Activated CD8-positive, alpha-beta memory T cell treated with anti-CD3 and anti-CD28 coated beads, Interleukin-2, amount 10 ng/mL, durations not matched to agents 7 days and 5 days (primary cell): ENCODE data around the gene DAZAP1. TPM values are rescaled to one million over a fixed set of nuclear protein-coding genes. Genes with fewer than 3 reads are reported as not detected.
A peak's percentile ranks its signal among the peaks of the same experiment; 100 is the strongest.

ENCODE experiments used
- ATAC-seq: fragments of 150-1000 bp; cut with Tn5 transposase; one replicate; pipeline ENCODE4 v1.10.0; 2021; ENCODE audit warnings: moderate library complexity
- CTCF ChIA-PET: fragments of 350-600 bp; sonication (Branson Sonifier 250); formaldehyde crosslinking; loops from one replicate; lab custom pipeline; 2021; ENCODE audit warnings: antibody characterized with exemption; lab: Charles Lee
- DNase-seq: peaks from one replicate; pipeline ENCODE4 v3.0.0-alpha.2; 2020
- H3K27ac Mint-ChIP-seq: one replicate; pipeline ENCODE4 v1.8.0; 2021; ENCODE audit warnings: mild to moderate bottlenecking, mixed read lengths
- H3K27me3 Mint-ChIP-seq: one replicate; pipeline ENCODE4 v1.8.0; 2021; ENCODE audit warnings: mixed read lengths
- H3K36me3 Mint-ChIP-seq: one replicate; pipeline ENCODE4 v1.8.0; 2021; ENCODE audit warnings: mild to moderate bottlenecking, mixed read lengths
- H3K4me1 Mint-ChIP-seq: one replicate; pipeline ENCODE4 v1.8.0; 2021; ENCODE audit warnings: mixed read lengths
- H3K4me3 Mint-ChIP-seq: one replicate; pipeline ENCODE4 v1.8.0; 2021; ENCODE audit warnings: mild to moderate bottlenecking, moderate library complexity, mixed read lengths
- H3K9me3 Mint-ChIP-seq: one replicate; pipeline ENCODE4 v1.8.0; 2022; ENCODE audit warnings: low read depth, mixed read lengths
- total RNA-seq, 2 experiments: library from RNA; stranded (reverse); gene quantifications; one replicate each; pipeline ENCODE4 v1.2.3, GENCODE V29; 2021

Gene DAZAP1
- total RNA-seq, 2 experiments from 2014 or later, result 275 to 283 TPM

GRCh38 chr19:1401138-1401888 lies 6.1 kb upstream of the DAZAP1 start, which contains the start of gene GAMT:
Gene GAMT (minus strand): TSS chr19:1401542. CDS start chr19:1401476, 66 bp downstream.
- peak; percentile 85 for ATAC-seq
- peak; percentile 63 for DNase-seq
- peak within 1 kb of the TSS; percentile 63 for H3K4me3 Mint-ChIP-seq
- H3K36me3 Mint-ChIP-seq, result no peaks in the 10 kb centered on the region
- H3K27ac Mint-ChIP-seq, result no peak within 1 kb of the TSS
- H3K27me3 Mint-ChIP-seq, result peaks cover 9% of the 10 kb centered on the region
- CTCF ChIA-PET, result interaction anchor here (1.0 kb wide), 1 partner anchor 18 kb away, joined by 4 read pairs; no protein-coding TSS in a partner anchor
- peaks cover 10% of the 10 kb centered on the region for H3K4me1 Mint-ChIP-seq
- no peaks in the 10 kb centered on the region for H3K9me3 Mint-ChIP-seq

- Mint-ChIP-seq H3K27me3 (peaks cover 9% of the 10 kb centered on the region), H3K36me3 (no peaks in the 10 kb centered on the region), H3K4me3 (peak overlapping the region; percentile 53), H3K4me1 (peaks cover 13% of the 10 kb centered on the region), H3K27ac (no peak overlapping the region), H3K9me3 (no peaks in the 10 kb centered on the region)
- ATAC-seq (no peak), DNase-seq (no peak)
- CTCF ChIA-PET, result no interaction called here
These were observed 5.5 kb upstream of the DAZAP1 start for GRCh38 chr19:1401889-1402217.

- DNase-seq (no peak), ATAC-seq (no peak)
- peaks cover 9% of the 10 kb centered on the region for H3K27me3 Mint-ChIP-seq
- H3K4me3 Mint-ChIP-seq, result peak overlapping the region; percentile 36
- no peaks in the 10 kb centered on the region for H3K9me3 Mint-ChIP-seq
- CTCF ChIA-PET, result interaction anchor here (0.7 to 0.8 kb wide), 3 partner anchors 10 to 818 kb away, joined by 3 read pairs; no protein-coding TSS in a partner anchor
- H3K27ac Mint-ChIP-seq, result no peak overlapping the region
- peaks cover 15% of the 10 kb centered on the region for H3K4me1 Mint-ChIP-seq
- no peaks in the 10 kb centered on the region for H3K36me3 Mint-ChIP-seq
These were observed 4.8 kb upstream of the DAZAP1 start for GRCh38 chr19:1402411-1403070.

GRCh38 chr19:1406774-1407527 lies 435 bp upstream of the DAZAP1 start:
- H3K36me3 Mint-ChIP-seq, result peaks cover 11% of the 10 kb centered on the region
- peaks cover 47% of the 10 kb centered on the region for H3K4me1 Mint-ChIP-seq
- H3K27me3 Mint-ChIP-seq, result peaks cover 9% of the 10 kb centered on the region
- ATAC-seq (peak; percentile 82), DNase-seq (peak; percentile 99)
- CTCF ChIA-PET, result no interaction called here
- H3K27ac Mint-ChIP-seq, result peak overlapping the region; percentile 66
- H3K9me3 Mint-ChIP-seq, result no peaks in the 10 kb centered on the region
- peak overlapping the region; percentile 48 for H3K4me3 Mint-ChIP-seq

- H3K27ac Mint-ChIP-seq, result peak overlapping the region; percentile 81
- no peaks in the 10 kb centered on the region for H3K9me3 Mint-ChIP-seq
- DNase-seq (peak; percentile 74), ATAC-seq (peak; percentile 11)
- H3K4me3 Mint-ChIP-seq, result peak overlapping the region; percentile 88
- CTCF ChIA-PET, result interaction anchor here (1.2 to 2.4 kb wide), 3 partner anchors 36 to 489 kb away, joined by 3 to 12 read pairs (median 3); no protein-coding TSS in a partner anchor
- H3K27me3 Mint-ChIP-seq, result no peaks in the 10 kb centered on the region
- H3K36me3 Mint-ChIP-seq, result peaks cover 13% of the 10 kb centered on the region
- peaks cover 55% of the 10 kb centered on the region for H3K4me1 Mint-ChIP-seq
These were observed 1.2 kb downstream of the DAZAP1 start for GRCh38 chr19:1408300-1409203.

GRCh38 chr19:1409204-1410005 lies 2.0 kb downstream of the DAZAP1 start:
- Mint-ChIP-seq H3K4me3 (peak overlapping the region; percentile 88), H3K36me3 (peaks cover 13% of the 10 kb centered on the region), H3K27ac (peak overlapping the region; percentile 81), H3K27me3 (no peaks in the 10 kb centered on the region), H3K4me1 (peaks cover 59% of the 10 kb centered on the region), H3K9me3 (no peaks in the 10 kb centered on the region)
- CTCF ChIA-PET, result interaction anchor here (0.6 to 2.4 kb wide), 6 partner anchors 35 to 520 kb away, joined by 3 to 12 read pairs (median 3); no protein-coding TSS in a partner anchor
- no peak for ATAC-seq
- no peak for DNase-seq

GRCh38 chr19:1410136-1410786 lies 2.9 kb downstream of the DAZAP1 start:
- Mint-ChIP-seq H3K9me3 (no peaks in the 10 kb centered on the region), H3K27me3 (no peaks in the 10 kb centered on the region), H3K36me3 (peaks cover 15% of the 10 kb centered on the region), H3K4me3 (peak overlapping the region; percentile 88), H3K4me1 (peaks cover 64% of the 10 kb centered on the region), H3K27ac (peak overlapping the region; percentile 81)
- DNase-seq, result peak; percentile 63
- CTCF ChIA-PET, result interaction anchor here (0.9 to 2.4 kb wide), 3 partner anchors 40 to 409 kb away, joined by 3 to 12 read pairs (median 3); no protein-coding TSS in a partner anchor
- ATAC-seq, result no peak

GRCh38 chr19:1410789-1411188 lies 3.4 kb downstream of the DAZAP1 start:
- peaks cover 15% of the 10 kb centered on the region for H3K36me3 Mint-ChIP-seq
- H3K4me3 Mint-ChIP-seq, result peak overlapping the region; percentile 88
- DNase-seq (no peak), ATAC-seq (no peak)
- H3K9me3 Mint-ChIP-seq, result no peaks in the 10 kb centered on the region
- H3K4me1 Mint-ChIP-seq, result peaks cover 68% of the 10 kb centered on the region
- H3K27ac Mint-ChIP-seq, result peak overlapping the region; percentile 81
- CTCF ChIA-PET, result interaction anchor here (1.3 kb wide), 1 partner anchor 131 kb away, joined by 3 read pairs; no protein-coding TSS in a partner anchor
- no peaks in the 10 kb centered on the region for H3K27me3 Mint-ChIP-seq

- Mint-ChIP-seq H3K27me3 (no peaks in the 10 kb centered on the region), H3K4me3 (peak overlapping the region; percentile 35), H3K9me3 (no peaks in the 10 kb centered on the region), H3K27ac (peak overlapping the region; percentile 83), H3K36me3 (peaks cover 15% of the 10 kb centered on the region), H3K4me1 (peaks cover 69% of the 10 kb centered on the region)
- CTCF ChIA-PET, result interaction anchor here (0.6 to 1.3 kb wide), 4 partner anchors 9 to 696 kb away, joined by 3 to 4 read pairs (median 3); no protein-coding TSS in a partner anchor
- peak; percentile 83 for DNase-seq
- no peak for ATAC-seq
These were observed 4.1 kb downstream of the DAZAP1 start for GRCh38 chr19:1411255-1412191.

GRCh38 chr19:1412323-1412923 lies 5.0 kb downstream of the DAZAP1 start:
- ATAC-seq (no peak), DNase-seq (no peak)
- no peak overlapping the region for H3K4me3 Mint-ChIP-seq
- peaks cover 18% of the 10 kb centered on the region for H3K36me3 Mint-ChIP-seq
- no peaks in the 10 kb centered on the region for H3K9me3 Mint-ChIP-seq
- H3K27me3 Mint-ChIP-seq, result no peaks in the 10 kb centered on the region
- H3K4me1 Mint-ChIP-seq, result peaks cover 68% of the 10 kb centered on the region
- CTCF ChIA-PET, result interaction anchor here (1.1 to 1.3 kb wide), 3 partner anchors 8 to 33 kb away, joined by 3 to 4 read pairs (median 4); no protein-coding TSS in a partner anchor
- H3K27ac Mint-ChIP-seq, result peak overlapping the region; percentile 83
